Measurements from ENCODE around the gene CBX8.
A peak's percentile ranks its signal among the peaks of the same experiment; 100 is the strongest.

Gene CBX8
- total RNA-seq = 0.21 to 9.6 (median 3.3) reads per million in 17 experiments

DNA sequence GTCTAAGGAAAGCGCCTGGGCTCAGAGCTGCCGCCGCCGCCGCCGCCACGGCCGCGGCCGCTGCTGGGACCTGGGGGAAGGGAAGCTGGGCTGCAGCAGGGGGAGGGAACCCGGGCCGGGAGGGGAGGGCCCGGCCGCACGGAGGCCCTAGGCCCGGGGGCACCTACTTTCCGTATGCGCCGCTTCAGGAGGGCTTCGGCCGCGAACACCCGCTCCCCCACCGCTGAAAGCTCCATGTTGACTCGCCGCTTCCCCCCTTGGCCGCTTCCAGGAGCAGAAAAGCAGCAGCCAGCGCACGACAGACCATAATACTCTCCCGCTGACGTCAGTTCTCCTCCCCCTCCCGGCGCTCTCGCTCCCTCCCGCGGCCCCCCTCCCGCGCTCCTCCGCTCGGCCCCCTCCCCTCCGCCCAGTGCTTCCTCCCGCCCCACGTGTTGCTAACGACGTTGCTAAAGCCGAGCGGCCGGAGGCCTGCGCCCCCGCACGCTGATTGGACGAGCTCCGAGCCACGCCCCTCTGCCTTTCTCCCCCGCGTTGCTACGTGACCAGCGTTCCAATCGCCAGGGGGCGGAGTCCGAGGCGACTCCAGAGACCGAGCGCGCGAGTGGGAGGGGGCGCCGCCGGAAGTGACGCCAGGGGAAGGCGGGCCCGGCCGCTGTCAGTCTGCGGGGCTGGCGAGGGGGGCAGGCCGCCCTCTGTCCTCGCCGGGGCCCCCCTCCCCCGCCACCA is at the start of gene CBX8:
CBX8 (minus strand) TSS at position 315 of the 729 bp plus-strand sequence; CDS start at position 236, 79 bp downstream.
- DNase-seq = peak; percentile 100

DNA sequence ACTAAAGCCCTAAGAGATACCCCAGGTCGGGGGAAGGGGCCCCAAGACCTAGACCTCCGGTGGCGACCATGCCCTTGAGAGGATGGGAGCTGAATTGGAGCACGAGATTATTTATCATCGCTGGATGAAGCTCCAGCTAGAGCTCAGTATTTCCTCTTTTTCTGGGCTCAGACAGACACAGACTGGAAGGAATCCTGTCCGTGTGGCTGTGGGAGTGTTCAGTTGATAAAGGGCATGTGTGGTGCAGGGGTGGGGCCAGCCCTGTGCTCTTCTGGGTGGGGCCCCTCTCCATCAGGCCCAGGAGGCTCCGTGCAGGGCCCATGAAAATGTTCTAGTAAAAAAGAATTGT is 48.7 kb upstream of the CBX8 start:
- DNase-seq = peak; percentile 73 to 90 (median 86)

DNA sequence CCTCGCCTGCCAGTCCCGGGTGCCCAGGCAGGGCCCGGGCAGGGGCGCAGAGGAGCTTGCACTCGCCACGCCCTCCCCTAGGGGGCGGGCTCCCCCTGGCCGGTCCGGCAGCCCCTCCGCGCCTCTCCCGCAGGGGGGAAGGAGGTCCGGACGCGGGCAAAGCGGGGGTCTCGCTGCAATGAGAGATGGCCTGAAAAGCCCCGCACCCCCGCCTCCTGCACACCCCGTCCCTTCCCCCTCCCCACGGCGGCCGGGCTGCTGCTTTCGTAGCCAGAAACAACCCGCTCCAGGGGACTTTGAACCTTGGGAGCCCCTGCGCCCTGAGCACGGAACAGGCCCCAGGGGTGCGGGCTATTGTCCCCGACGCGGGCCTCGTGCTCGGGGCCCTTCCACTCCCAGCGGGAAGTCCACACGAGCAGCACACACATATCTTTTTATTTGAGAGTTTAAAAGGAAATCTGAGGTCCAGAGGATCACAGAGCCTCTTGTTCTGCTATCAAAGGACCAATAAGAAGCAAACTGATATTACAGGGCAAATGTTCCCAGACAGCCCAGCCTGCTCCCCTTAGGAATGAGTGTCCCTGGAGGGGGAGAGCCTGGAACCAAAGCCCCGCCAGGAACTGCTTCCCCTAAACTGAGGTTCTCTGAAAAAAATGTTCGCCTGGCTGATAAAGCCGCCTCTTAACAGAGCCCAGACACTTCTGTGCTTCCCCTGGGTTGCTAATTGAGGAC is 48.2 kb upstream of the CBX8 start:
- DNase-seq = peak in 3 of 4 experiments; percentile 53 to 71 (median 58)

DNA sequence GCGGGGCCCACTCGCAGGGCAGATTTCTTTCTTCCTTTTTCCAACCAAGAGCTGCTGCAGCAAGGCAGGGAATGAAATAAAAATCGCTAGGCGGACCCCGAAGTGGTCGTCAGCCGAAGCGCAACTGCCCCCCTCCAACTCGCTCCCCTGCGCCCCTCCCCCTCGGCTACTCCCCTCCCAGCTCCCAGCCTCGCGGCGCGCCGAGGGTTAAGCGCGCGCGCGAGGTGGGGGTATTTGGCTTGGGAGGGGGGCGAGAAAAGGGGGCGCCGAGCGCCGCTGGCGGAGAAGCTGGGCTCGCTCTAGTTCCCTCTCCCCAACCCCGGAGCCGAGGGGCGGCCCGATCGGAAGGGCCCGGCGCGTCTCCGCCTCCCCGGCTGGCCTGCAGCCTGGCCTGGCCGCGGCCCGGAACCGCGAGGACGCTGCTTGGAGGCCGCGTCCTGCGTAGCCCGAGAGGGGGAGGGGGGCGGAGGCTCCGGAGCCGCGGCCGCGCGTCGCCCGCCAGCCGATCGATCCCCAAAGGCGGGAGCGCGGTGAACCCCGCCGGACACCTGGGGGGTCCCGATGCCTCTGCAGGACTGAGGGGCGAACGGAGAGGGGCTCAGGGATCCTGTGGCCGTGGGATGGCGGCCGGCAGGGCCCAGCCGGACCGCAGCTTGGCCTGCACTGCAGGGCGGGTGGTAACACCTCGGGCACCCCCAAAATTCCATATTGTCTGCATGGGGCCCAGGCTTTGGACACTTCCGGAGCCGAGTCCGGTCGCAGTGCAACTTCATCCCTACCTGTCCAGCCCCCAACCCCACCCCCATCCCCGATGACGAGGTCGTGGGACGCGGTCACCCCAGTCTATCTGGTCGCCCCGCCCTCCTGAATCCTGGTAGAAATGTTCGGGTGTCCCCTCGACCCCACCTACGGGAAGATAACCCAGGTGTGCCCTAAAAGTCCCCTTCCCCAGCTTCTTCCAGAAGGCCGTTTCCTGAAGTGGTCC is 47.2 kb upstream of the CBX8 start:
- DNase-seq = peak; percentile 38 to 83 (median 66)

DNA sequence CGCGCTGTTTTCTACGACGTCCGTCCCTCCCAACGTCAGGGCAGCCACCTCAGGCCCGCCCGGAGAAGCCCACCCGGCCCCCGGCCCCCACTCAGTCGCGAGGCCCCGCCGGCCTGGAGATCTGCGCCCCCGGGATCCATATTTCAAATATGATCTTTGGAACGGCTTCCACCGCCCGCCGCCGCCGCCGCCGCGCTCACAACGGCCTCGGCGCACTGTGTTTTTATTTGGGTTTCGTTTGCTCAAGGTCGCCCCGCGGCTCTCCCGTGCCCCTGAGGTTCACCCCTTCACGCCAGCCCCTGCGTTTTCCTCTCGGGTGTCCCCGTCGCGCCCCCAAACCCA is 46.6 kb upstream of the CBX8 start:
- peak in 1 of 4 experiments; percentile 46 for DNase-seq

DNA sequence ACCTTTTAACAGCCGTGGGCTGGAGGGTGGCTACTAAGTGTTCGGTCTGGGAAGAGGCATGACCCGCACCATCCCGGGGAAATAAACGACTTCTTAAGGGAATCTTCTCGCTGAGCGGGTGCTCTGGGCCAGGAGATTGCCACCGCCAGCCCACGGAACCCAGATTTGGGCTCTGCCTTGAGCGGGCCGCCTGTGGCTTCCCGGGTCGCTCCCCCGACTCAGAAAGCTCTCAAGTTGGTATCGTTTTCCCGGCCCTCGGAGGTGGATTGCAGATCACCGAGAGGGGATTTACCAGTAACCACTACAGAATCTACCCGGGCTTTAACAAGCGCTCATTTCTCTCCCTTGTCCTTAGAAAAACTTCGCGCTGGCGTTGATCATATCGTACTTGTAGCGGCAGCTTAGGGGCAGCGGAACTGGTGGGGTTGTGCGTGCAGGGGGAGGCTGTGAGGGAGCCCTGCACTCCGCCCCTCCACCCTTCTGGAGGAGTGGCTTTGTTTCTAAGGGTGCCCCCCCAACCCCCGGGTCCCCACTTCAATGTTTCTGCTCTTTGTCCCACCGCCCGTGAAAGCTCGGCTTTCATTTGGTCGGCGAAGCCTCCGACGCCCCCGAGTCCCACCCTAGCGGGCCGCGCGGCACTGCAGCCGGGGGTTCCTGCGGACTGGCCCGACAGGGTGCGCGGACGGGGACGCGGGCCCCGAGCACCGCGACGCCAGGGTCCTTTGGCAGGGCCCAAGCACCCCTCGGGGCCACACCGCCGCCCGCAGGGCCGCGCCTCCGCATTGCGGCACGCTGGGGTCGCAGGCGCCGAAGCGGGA is 46.0 kb upstream of the CBX8 start:
- DNase-seq = peak in 1 of 4 experiments; percentile 26

DNA sequence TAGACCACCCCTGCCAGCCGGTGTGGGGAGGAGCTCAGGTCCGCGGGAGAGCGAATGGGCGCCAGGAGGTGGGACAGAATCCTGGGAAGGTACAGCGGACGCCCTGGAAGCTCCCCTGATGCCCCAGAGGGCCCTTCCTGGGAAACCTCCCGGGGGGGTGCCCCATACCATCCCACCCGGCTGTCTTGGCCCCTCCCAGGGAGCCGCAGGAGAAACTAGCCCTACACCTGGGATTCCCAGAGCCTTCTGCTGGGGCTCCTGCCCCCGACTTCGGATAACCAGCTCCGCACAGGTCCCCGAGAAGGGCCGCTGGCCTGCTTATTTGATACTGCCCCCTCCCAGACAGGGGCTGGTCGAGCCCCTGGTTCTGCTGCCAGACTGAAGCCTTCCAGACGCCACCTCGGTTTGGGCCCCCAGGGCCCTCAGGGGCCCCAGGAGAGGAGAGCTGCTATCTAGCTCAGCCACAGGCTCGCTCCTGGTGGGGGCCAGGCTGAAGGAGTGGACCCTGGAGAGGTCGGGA is 45.3 kb upstream of the CBX8 start:
- DNase-seq = no peak

DNA sequence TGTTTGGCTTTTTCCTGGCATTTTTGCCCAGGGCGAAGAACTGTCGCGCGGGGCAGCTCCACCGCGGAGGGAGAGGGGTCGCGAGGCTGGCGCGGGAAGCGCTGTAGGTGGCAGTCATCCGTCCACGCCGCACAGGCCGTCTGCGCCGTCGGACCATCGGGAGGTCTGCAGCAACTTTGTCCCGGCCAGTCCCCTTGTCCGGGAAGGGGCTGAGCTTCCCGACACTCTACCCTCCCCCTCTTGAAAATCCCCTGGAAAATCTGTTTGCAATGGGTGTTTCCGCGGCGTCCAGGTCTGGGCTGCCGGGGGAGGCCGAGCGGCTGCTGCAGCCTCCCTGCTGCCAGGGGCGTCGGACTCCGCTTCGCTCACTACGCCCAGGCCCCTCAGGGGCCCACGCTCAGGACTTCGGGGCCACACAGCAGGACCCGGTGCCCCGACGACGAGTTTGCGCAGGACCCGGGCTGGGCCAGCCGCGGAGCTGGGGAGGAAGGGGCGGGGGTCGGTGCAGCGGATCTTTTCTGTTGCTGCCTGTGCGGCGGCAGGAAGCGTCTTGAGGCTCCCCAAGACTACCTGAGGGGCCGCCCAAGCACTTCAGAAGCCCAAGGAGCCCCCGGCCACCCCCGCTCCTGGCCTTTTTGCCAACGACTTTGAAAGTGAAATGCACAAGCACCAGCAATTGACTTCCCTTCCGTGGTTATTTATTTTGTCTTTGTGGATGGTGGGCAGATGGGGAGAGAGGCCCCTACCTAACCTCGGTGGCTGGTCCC is 44.7 kb upstream of the CBX8 start:
- DNase-seq = no peak

DNA sequence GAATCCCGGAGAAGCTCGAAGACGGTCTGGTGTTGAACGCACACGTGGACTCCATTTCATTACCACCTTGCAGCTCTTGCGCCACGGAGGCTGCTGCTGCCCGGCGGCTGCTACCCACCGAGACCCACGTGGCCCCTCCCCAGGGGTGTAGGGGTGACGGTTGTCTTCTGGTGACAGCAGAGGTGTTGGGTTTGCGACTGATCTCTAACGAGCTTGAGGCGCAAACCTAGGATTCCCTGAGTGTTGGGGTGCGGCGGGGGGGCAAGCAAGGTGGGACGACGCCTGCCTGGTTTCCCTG is 44.1 kb upstream of the CBX8 start:
- DNase-seq = no peak

DNA sequence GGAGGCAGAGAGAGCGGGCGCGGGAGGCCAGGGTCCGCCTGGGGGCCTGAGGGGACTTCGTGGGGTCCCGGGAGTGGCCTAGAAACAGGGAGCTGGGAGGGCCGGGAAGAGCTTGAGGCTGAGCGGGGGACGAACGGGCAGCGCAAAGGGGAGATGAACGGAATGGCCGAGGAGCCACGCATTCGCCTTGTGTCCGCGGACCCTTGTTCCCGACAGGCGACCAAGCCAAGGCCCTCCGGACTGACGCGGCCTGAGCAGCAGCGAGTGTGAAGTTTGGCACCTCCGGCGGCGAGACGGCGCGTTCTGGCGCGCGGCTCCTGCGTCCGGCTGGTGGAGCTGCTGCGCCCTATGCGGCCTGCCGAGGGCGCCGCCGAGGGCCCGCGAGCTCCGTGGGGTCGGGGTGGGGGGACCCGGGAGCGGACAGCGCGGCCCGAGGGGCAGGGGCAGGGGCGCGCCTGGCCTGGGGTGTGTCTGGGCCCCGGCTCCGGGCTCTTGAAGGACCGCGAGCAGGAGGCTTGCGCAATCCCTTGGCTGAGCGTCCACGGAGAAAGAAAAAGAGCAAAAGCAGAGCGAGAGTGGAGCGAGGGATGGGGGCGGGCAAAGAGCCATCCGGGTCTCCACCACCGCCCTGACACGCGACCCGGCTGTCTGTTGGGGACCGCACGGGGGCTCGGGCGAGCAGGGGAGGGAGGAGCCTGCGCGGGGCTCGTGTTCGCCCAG is 43.6 kb upstream of the CBX8 start:
- peak; percentile 30 to 71 (median 58) for DNase-seq

DNA sequence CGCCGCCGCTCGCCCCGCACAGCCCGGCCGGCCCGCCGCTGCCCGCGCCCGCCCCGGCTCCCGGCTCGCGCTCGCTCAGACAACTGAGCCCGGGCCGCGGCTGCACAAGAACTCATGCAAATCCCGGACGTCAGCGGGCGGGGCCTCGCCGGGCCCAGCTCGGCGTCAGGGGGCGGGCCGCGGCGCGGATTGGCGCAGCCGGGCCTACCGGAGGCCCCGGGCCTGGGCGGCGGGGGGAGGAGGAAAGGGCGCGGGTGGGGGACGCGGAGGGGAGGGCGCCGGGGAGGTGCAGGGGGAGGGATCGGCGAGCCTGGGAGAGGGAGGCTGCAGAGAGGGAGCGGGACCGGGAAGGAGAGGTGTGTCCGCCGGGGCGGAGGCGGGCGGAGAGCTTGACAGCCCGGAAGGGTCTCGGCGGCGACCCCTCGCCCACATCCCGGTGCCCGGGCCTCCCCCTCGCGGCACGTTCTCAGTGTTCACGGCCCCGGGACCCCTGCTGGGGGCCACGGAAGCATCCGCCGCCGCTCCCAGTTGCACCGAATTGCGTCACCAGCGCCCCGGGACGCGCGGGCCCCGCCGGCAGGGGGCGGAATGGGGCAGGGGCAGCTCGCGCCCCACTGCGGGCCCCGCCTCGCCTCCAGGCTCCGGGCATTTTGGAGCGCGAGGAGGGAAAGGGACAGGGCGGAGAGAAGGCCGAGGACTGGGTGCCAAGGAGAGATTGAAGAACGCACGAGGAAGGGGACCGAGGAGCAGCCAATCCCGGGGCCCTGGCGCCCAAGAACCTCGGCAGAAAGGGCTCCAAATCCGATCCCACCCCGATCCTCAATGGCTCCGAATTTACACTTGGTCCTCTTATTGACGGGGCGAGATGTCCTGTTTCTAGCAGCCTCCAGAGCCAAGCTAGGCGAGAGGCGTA is 42.7 kb upstream of the CBX8 start, which contains the start of gene CBX4:
CBX4 (minus strand) TSS at position 85 of the 913 bp plus-strand sequence. CDS start 189 bp downstream, outside the sequence.
- peak; percentile 95 to 99 (median 97) for DNase-seq

DNA sequence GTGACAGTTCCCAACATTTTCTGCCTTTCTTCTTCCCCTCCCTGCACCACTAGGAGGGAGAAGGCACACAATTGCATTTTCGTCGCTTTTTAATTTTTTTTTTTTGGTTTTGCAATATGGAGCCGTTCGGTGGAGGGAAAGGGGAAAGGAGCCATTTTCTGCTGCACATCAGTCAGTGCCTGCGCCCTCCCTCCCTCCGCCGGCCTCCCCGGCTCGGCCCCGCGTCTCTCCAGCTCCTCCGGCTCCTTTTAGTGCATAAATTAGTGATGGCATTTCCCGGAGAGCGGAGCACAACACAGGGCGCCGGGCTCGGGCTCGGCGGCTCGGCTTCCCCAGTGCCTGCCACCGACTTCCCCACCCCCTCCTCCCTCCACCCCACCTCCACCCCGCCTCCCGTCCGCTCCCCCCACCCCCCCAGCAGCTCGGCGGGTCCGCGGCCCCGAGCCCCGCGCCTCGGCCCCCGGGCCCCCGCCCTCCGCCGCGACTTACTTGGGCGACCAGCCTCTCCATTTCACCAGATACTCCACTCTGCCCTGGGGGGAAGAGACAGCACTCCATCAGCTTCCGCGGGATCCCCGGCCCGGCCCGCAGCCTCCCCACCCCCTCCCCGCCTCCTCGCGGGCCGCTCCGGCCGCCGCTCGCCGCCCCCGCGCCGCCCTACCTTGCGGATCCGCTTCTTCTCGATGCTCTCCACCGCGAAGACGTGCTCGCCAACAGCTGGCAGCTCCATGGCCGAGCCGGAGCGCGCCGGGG is 41.8 kb upstream of the CBX8 start:
- peak; percentile 50 to 76 (median 70) for DNase-seq

DNA sequence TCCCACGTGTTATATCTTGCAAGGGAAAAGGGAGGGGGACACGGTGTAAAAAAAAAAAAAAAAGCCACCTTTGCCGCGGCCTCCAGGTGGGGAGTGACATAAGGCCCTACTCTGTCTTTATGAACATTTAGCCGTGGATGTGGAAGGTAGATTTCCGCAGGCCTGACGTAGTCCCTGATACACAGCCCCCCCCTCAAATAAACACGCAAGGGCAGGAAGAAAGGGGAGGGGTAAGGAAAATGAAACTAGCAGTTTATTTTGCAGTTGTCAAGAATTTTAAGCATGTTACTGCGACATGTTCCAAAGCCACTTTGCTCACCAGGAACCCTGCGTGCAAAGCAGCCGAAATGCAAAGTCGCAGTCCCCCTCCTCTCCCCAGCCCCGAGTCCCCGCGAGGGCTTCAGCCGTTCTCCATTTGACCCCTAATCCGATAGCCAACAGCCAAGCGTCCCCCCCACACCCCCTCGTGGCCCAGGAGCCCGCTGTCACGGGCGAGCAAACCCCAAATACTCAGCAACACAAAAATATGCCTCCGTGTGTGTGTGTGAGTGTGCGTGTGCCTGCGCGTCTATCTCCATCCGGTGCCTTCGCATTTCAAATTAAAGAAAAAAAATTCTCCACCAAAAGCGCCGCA is 41.1 kb upstream of the CBX8 start:
- no peak for DNase-seq

DNA sequence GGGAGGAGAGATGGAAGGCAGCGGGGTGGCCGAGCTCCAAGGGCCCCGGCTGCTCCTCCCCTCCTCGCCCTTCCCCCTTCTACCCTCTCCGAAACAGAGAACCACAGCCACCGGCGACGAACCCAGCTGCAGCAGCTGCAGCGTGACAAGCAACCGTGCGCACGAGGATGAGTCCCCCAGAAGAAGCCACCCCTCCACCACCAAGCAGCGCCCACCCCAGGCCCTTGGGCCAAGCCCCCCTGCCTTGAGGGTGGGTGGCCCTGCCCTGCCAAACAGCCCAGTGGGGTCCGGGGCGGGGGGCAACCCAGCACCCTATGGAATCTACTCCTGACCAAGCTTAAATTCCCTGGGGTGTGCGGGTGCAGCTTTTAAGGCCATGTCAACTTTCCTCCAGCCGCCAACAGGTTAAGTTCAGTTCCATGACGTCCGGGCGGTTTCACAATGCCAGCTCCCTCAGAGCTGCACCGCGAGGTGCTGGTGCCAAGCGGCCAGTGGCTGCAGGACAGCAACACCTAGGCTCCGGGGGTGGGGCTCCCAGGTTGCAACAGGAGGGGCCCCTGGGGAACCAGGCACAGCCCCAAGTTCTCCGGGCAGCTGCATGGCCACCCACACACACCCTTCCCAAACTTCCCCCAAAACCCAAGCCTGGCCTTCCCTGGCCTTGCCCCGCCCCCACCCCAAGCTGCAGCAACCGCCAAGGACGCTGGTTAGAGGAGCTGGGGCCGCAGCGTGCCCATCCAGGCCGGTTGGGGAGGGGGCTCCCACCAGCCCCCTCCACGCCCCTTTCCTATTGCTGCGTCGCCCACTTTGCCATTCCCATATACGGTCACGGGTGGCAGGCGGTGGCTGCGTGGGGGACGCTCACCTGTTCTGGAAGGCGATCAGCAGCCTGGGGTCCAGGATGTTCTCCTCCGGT is 40.4 kb upstream of the CBX8 start:
- DNase-seq = peak; percentile 73 to 85 (median 78)

DNA sequence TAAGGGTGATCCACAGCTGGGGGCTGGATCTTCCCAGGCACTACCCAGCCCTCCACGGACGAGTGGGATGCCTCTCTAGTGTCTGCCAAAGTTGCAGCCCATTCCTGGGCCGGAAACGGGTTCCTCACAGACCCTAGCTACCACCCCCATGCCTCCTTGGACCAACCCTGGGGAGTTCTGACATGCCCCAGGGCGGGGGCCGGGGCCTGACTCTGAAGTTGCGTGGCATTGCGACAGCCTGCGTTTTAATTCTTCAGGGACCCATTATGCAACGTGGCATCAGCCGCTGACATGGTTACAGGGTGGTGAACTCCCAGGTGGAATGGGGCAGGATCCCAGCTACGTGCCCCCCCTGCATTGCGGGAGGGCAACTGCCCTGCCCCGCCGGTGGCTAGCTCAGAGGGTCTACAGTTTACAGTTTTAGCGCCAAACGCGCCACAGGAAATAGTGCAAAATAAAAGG is 39.7 kb upstream of the CBX8 start:
- peak; percentile 45 to 78 (median 64) for DNase-seq

DNA sequence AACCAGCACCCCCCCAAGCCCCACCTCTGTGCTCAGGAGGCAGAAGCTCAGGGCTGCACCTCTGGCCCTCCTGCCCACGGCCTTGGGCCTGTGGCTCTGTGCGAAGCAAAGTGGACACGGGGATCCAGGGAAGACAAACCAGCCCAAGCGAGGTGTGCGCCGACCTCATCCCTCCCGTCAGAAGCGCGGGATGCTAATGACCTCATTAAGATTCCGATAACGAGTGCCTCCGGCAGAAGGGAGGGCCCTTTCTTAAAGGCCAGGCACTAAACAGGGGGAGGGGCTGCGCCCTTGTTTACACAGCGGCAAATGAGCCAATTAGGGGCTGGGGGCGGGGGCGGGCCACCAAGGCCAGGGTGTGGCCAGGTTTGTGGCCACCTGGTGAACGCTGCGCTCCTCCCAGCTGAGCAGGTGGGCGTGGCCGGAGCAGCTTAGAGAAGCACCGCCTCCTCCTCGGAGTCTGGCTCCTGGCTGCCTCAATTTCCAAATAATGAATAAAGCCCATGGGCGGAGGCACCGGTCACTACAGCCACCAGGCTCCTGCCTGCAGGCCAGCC is 39.2 kb upstream of the CBX8 start:
- DNase-seq = no peak

Measured in suppressor macrophage (primary cell).